Stimulated activated CD4-positive, alpha-beta T cell treated with anti-CD3 and anti-CD28 coated beads, Interleukin-1b, Interleukin-23, amount 100 ng/mL, for 48 hours (primary cell): Measurements from ENCODE around the gene CROT.
A peak's percentile ranks its signal among the peaks of the same experiment; 100 is the strongest.

Experiments
- DNase-seq: peaks from one replicate; pipeline ENCODE4 v3.0.0-alpha.2; 2020

The CROT gene

GRCh38 chr7:87416682-87417587 is 71.5 kb downstream of the CROT start:
- peak; percentile 49 for DNase-seq

GRCh38 chr7:87420173-87420572 is 74.7 kb downstream of the CROT start:
- DNase-seq = no peak

- DNase-seq = no peak
Observed at GRCh38 chr7:87424075-87424474, 78.6 kb downstream of the CROT start.

- DNase-seq = no peak
Observed at GRCh38 chr7:87426160-87426559, 80.7 kb downstream of the CROT start.

- no peak for DNase-seq
Observed at GRCh38 chr7:87427288-87427687, 81.8 kb downstream of the CROT start.

GRCh38 chr7:87432536-87432935 is 87.1 kb downstream of the CROT start:
- no peak for DNase-seq

- DNase-seq = no peak
Observed at GRCh38 chr7:87435546-87435945, 90.1 kb downstream of the CROT start.

- no peak for DNase-seq
Observed at GRCh38 chr7:87445897-87446296, 100.4 kb downstream of the CROT start.

- DNase-seq = no peak
Observed at GRCh38 chr7:87447116-87447635, 101.7 kb downstream of the CROT start.

GRCh38 chr7:87448388-87448787 is 102.9 kb downstream of the CROT start:
- no peak for DNase-seq
